Body of pancreas (tissue), 4 donors: Measurements from ENCODE around the gene SUN5. TPM values are rescaled to one million over a fixed set of nuclear protein-coding genes. Genes with fewer than 3 reads are reported as not detected.

Experiments
- ATAC-seq: fragments of 150-250 bp; one replicate; pipeline ENCODE4 v1.9.1; 2016
- DNase-seq, 4 donors: peaks; one replicate each; pipeline ENCODE4 v3.0.0-alpha.2; 2019
- H3K27ac ChIP-seq, 4 donors: fragments of 200-600 bp; sonication (generic); 1 replicate in 3 of 4; 2 replicates in 1 of 4; pipeline versions ENCODE4 v1.5.1 to v1.6.1; 2016 to 2019; ENCODE audit warnings: mild to moderate bottlenecking in 1 of 4, mixed read lengths in 1 of 4, moderate library complexity in 1 of 4
- H3K27me3 ChIP-seq, 2 donors: fragments of 200-600 bp; sonication (generic); one replicate each; pipeline ENCODE4 v1.6.0; 2016; ENCODE audit warnings: mild to moderate bottlenecking in 1 of 2
- H3K36me3 ChIP-seq, 2 donors: fragments of 200-600 bp; sonication (generic); replicated peaks in 1 of 2; 2 replicates each; pipeline ENCODE4 v1.5.1; 2016; ENCODE audit warnings: low read depth in 2 of 2; ENCODE audit not compliant: insufficient read depth in 1 of 2
- H3K4me1 ChIP-seq: fragments of 200-600 bp; sonication (generic); one replicate; pipeline ENCODE4 v1.6.0; 2016
- H3K4me3 ChIP-seq, 2 donors: fragments of 200-600 bp; sonication (generic); 1 replicate in 1 of 2; 2 replicates in 1 of 2; pipeline ENCODE4 v1.5.1; 2016 to 2019
- H3K9me3 ChIP-seq, 3 donors: fragments of 200-600 bp; sonication (generic); 1 replicate in 2 of 3; 2 replicates in 1 of 3; pipeline ENCODE4 v1.5.1; 2016
- POLR2A ChIP-seq, 3 donors: fragments of 450-650 bp; IDR thresholded peaks; one replicate each; pipeline ENCODE4 v1.6.1; 2016; ENCODE audit warnings: antibody characterized with exemption in 3 of 3, mild to moderate bottlenecking in 2 of 3
- WGBS, 2 donors: methylation state at CpG; one replicate each; pipeline ENCODE4 v1.1.5; 2017; 5-methylcytosine and 5-hydroxymethylcytosine counted together
- intact Hi-C: fragments of 100-400 bp; cut with DNase I; formaldehyde crosslinking; loops from one replicate; pipeline ENCODE4 v1.15.1; 2023
- total RNA-seq, 2 donors: library from RNA; depleted of rRNA; stranded (reverse); fragments of >200 nt; gene quantifications; one replicate each; pipeline ENCODE4 v1.1.0, GENCODE V29; 2016
- TF ChIP-seq, protein P1 (sequence below), 7 experiments: fragments of 450-650 bp in 4 of 7; fragments of 200-600 bp in 3 of 7; sonication (generic) in 3 of 7; IDR thresholded peaks; one replicate each; pipeline ENCODE4 v1.5.1; 2016 to 2019; ENCODE audit warnings: antibody characterized with exemption in 7 of 7

Gene SUN5
- total RNA-seq, 2 donors from 2014 or later: not detected

- ATAC-seq: no peak
- H3K36me3 ChIP-seq: no peaks in the 10 kb centered on the region
- no peak overlapping the region for H3K4me3 ChIP-seq
- intact Hi-C loops: no loop called here
- no peaks in the 10 kb centered on the region for H3K4me1 ChIP-seq
- 14 to 19% methylated on average over 1 of the region's 1 CpG for WGBS, 2 donors
- no peaks in the 10 kb centered on the region for H3K27me3 ChIP-seq
- no peak for DNase-seq
- TF ChIP-seq, protein P1, sequence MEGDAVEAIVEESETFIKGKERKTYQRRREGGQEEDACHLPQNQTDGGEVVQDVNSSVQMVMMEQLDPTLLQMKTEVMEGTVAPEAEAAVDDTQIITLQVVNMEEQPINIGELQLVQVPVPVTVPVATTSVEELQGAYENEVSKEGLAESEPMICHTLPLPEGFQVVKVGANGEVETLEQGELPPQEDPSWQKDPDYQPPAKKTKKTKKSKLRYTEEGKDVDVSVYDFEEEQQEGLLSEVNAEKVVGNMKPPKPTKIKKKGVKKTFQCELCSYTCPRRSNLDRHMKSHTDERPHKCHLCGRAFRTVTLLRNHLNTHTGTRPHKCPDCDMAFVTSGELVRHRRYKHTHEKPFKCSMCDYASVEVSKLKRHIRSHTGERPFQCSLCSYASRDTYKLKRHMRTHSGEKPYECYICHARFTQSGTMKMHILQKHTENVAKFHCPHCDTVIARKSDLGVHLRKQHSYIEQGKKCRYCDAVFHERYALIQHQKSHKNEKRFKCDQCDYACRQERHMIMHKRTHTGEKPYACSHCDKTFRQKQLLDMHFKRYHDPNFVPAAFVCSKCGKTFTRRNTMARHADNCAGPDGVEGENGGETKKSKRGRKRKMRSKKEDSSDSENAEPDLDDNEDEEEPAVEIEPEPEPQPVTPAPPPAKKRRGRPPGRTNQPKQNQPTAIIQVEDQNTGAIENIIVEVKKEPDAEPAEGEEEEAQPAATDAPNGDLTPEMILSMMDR (IDR thresholded peaks at IDR 0.05): no peak
- no peak for TF ChIP-seq POLR2A (IDR thresholded peaks at IDR 0.05)
- no peak overlapping the region for H3K27ac ChIP-seq
- H3K9me3 ChIP-seq: peaks cover 0 to 8% (median 0%) of the 10 kb centered on the region in 3 donors
Measured at GRCh38 chr20:33043731-33044181, 39.5 kb upstream of the SUN5 start.

DNA sequence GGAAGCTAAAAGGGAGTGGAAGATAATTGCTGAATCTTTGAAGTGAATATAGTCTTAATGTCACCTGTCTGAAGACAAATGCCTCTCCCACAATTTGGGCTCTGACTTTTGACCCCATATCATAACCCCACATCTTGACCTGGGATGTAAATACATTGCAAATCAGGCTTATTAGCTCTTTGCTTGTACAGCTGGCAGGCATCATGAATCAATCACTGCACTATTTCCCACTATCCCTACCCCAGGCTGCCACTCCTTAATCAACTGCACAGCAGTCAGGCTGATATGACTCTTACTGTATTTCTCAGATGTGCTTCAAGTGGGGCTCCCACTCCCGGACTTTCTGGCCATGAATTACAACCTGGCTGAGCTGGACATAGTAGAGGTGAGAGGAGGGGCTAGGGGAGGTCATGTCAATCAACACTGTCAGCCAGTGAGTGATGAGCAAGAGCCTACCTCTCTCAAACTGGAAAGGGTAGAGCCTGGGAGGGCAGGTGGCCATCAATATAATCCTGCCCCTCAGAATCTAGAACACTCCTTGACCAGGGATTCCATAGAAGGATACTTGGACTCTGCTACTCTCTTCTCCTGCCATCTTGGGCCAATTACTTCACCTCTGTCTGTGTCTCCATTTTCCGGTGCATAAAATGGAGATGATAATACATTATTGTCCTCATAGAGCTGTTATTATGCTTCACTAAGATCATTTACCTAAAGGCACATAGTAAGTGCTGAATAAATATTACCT lies 38.9 kb upstream of the SUN5 start:
- no peak overlapping the region for H3K27ac ChIP-seq
- H3K27me3 ChIP-seq: no peaks in the 10 kb centered on the region
- H3K4me1 ChIP-seq: no peaks in the 10 kb centered on the region
- peaks cover 0 to 8% (median 0%) of the 10 kb centered on the region in 3 donors for H3K9me3 ChIP-seq
- WGBS, 2 donors: 63 to 65% methylated on average over 2 of the region's 2 CpGs
- DNase-seq: no peak
- H3K4me3 ChIP-seq: no peak overlapping the region
- TF ChIP-seq, protein P1 (IDR thresholded peaks at IDR 0.05): no peak
- no peak for TF ChIP-seq POLR2A (IDR thresholded peaks at IDR 0.05)
- no peaks in the 10 kb centered on the region for H3K36me3 ChIP-seq
- no peak for ATAC-seq
- intact Hi-C loops: no loop called here

DNA sequence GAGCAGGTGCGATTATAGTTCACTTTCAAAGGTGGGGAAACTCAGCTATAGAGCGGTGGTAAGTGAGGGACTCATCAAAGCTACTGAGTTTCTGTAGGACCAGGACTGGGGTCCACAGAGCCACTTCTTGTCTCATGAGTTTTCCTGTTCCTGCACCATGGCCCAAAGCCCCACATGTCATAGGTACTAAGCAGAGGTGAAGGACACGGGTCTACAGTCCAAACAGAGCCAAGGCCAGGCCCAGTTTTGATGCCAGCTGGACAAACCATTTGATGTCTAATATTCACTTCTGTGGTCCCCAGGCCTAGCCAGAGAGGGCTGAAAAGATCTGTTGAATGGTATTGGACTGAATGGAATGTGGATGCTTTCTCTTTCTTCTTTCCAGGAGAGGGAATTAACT lies 38.2 kb upstream of the SUN5 start:
- ATAC-seq (no peak), DNase-seq (no peak)
- Histone ChIP-seq H3K4me1 (no peaks in the 10 kb centered on the region), H3K36me3 (no peaks in the 10 kb centered on the region), H3K27ac (no peak overlapping the region), H3K4me3 (no peak overlapping the region), H3K27me3 (no peaks in the 10 kb centered on the region), H3K9me3 (peaks cover 0 to 8% (median 0%) of the 10 kb centered on the region in 3 donors)
- intact Hi-C loops: no loop called here
- no peak for TF ChIP-seq POLR2A (IDR thresholded peaks at IDR 0.05)
- TF ChIP-seq, protein P1 (IDR thresholded peaks at IDR 0.05): no peak
- WGBS, 2 donors: 67 to 88% methylated on average over 2 to 3 of the region's 3 CpGs

DNA sequence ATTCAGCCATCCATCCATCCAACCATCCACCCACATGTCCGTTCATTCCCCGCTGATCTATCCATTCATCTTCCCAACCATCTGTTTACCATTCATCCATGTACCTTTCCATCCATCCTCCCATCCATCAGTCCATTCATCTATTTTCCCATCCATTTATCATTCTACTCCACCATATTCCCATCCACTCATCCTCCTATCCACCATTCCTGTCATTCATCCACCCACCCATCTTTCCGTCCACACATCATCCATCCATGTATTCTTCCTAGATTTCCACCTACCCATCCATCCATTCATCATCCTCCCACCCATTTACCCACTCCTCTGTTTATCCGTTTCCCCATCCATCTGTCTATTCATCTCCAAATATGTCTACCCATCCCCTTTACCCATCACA lies 34.0 kb upstream of the SUN5 start:
- DNase-seq (no peak), ATAC-seq (no peak)
- TF ChIP-seq, protein P1 (IDR thresholded peaks at IDR 0.05): no peak
- TF ChIP-seq POLR2A (IDR thresholded peaks at IDR 0.05): no peak
- H3K36me3 ChIP-seq: no peaks in the 10 kb centered on the region
- no peaks in the 10 kb centered on the region for H3K9me3 ChIP-seq
- 69 to 77% methylated on average over 4 of the region's 4 CpGs for WGBS, 2 donors
- no peak overlapping the region for H3K4me3 ChIP-seq
- H3K27ac ChIP-seq: no peak overlapping the region
- no peaks in the 10 kb centered on the region for H3K27me3 ChIP-seq
- no peaks in the 10 kb centered on the region for H3K4me1 ChIP-seq
- intact Hi-C loops: no loop called here

GRCh38 chr20:33037456-33037855 lies 33.2 kb upstream of the SUN5 start:
- no peaks in the 10 kb centered on the region for H3K4me1 ChIP-seq
- no peaks in the 10 kb centered on the region for H3K36me3 ChIP-seq
- no peak overlapping the region for H3K27ac ChIP-seq
- ATAC-seq (no peak), DNase-seq (no peak)
- 57 to 60% methylated on average over 2 to 5 of the region's 5 CpGs for WGBS, 2 donors
- no peak overlapping the region for H3K4me3 ChIP-seq
- no peaks in the 10 kb centered on the region for H3K27me3 ChIP-seq
- TF ChIP-seq POLR2A (IDR thresholded peaks at IDR 0.05): no peak
- TF ChIP-seq, protein P1 (IDR thresholded peaks at IDR 0.05): no peak
- intact Hi-C loops: no loop called here
- H3K9me3 ChIP-seq: no peaks in the 10 kb centered on the region
